ENCODE measurements around the gene CELA3A.
"Not testable (repeated sequence)": the region's sequence is repeated elsewhere in the genome, so short reads cannot be mapped to it uniquely, and the experiment has no call there.

Gene CELA3A, protein sequence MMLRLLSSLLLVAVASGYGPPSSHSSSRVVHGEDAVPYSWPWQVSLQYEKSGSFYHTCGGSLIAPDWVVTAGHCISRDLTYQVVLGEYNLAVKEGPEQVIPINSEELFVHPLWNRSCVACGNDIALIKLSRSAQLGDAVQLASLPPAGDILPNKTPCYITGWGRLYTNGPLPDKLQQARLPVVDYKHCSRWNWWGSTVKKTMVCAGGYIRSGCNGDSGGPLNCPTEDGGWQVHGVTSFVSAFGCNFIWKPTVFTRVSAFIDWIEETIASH

GRCh38 chr1:22001409-22001808 is at the start of gene CELA3A:
CELA3A (plus strand) TSS chr1:22001657; CDS start chr1:22001675, 18 bp downstream.
- DNase-seq: no peak

- DNase-seq: no peak
These were observed 48.5 kb upstream of the CELA3A start for GRCh38 chr1:21952786-21953520.

DNA sequence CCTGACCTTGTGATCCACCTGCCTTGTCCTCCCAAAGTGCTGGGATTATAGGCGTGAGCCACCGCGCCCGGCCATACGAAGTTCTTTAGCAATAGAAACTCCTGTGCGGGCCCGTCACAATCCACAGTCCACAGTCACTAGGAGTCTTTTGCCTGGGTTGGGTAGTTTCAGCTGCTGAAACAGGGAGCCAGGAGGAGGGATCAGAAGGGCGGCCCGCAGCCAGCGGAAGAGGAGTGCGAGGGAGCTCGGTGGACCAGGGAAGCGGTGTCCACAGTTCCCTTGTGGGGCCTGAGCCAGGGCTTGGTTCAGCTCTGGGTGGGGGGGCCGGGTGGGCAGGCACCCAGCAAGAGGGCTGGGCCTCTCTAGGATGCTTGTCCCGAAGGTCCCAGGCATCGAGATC is 46.4 kb upstream of the CELA3A start:
- DNase-seq: no peak

GRCh38 chr1:21955501-21956281 is 45.8 kb upstream of the CELA3A start:
- peak; percentile 24 for DNase-seq

GRCh38 chr1:21956720-21957552 is 44.5 kb upstream of the CELA3A start:
- DNase-seq: peak; percentile 74

GRCh38 chr1:21961337-21961736 is 40.1 kb upstream of the CELA3A start:
- no peak for DNase-seq

DNA sequence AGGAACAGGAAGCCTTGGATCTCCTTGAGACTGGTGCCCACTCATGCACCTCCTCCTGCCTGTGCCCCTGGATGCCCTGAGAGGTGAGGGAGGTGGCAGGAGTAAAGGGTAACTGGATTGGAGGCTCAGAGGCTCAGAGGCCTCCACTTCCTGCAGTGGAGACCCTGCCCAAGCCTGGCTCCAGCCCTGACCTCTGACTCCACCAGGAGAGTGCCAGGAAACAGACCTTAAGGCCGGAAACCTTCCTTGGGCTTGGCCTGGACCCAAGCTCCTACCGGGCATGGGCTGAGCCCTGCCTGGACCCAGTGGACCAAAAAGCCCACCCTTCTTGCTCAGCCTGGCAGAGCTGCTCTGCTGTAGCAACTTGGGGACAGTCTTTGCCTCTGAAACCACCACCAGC is 39.7 kb upstream of the CELA3A start:
- no peak for DNase-seq

GRCh38 chr1:21963477-21964217 is 37.8 kb upstream of the CELA3A start:
- peak; percentile 88 for DNase-seq

- no peak for DNase-seq
These were observed 35.0 kb upstream of the CELA3A start for GRCh38 chr1:21966247-21967000.

DNA sequence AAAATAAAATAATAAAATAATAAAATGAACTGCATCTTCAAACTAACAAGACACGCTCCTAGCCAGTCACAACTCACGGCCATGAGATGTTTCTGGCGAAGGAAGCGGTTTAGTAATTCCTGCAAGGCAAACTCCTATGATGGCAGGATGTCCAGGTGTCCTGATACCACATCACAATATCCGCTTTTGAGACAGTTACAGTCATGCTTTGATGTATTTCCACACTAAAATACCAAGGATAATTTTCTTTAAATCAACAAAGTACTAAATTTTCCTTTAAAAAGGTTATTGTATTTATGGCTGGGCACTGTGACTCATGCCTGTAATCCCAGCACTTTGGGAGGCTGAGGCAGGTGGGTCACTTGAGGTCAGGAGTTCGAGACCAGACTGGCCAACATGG is 34.2 kb upstream of the CELA3A start:
- DNase-seq: not testable (repeated sequence)

- not testable (repeated sequence) for DNase-seq
These were observed 32.4 kb upstream of the CELA3A start for GRCh38 chr1:21969066-21969465.

DNA sequence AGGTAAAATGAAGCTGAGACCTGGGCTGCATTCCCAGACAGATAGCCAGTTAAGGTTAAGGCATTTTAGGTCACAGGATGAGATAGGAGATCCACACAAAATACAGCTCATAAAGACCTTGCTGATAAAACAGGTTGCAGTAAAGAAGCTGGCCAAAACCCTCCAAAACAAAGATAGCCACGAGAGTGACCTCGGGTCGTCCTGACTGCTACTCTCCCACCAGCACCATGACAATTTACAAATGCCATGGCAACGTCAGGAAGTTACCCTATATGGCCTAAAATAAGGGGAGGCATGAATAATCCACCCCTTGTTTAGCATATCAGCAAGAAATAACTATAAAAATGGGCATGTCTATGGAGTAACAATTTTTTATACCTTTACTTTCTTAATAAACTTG is 30.9 kb upstream of the CELA3A start:
- not testable (repeated sequence) for DNase-seq

DNA sequence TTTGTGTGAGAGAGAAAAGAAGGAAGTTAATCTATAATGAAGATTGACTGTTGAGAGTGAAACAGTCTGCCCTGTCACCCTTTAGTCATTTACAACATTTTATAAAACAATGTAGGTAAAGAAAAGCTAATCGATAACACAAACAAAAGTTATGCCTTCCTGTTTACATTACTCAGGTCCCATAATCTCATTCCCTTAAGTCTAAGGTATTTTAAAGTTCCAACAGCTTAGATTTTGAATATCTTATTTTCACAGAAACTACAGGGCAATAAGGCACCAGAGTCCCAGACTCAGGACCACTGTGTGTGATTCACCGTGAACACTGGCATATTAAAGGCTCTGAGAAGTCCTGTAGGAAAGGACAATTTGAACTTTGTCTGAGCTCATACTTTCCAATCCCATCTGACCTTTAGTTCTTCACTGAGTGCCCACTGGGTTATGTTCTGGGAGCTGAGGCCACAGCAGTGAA is 28.4 kb upstream of the CELA3A start:
- DNase-seq: not testable (repeated sequence)

DNA sequence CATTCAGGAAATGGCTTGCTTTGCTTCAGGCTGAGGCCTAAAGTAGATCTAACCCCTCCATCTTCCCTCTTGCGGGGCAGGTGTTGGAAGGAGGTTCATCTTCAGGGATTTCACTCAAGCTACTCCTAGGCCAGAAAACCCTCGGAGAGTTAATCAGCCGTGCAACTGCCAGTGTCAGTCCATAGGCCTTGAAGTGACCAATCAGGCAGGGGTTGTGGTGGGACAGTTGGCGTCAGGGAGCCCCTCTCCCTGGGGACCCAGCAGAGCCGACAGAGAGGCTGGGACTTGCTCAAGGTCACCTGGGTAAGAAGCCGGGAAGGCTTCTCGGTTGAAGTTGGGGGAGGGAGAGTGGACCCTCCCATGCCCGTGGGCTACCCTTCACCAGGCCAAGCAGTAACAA is 27.5 kb upstream of the CELA3A start:
- not testable (repeated sequence) for DNase-seq

GRCh38 chr1:21974699-21975098 is 26.8 kb upstream of the CELA3A start:
- DNase-seq: not testable (repeated sequence)

GRCh38 chr1:21975296-21975695 is 26.2 kb upstream of the CELA3A start:
- not testable (repeated sequence) for DNase-seq

- DNase-seq: not testable (repeated sequence)
These were observed 24.7 kb upstream of the CELA3A start, which contains the start of gene CELA3B for GRCh38 chr1:21976703-21977239. CELA3B (plus strand) TSS chr1:21977022; CDS start chr1:21977040, 18 bp downstream.

GRCh38 chr1:21978209-21978608 is 23.2 kb upstream of the CELA3A start:
- not testable (repeated sequence) for DNase-seq

DNA sequence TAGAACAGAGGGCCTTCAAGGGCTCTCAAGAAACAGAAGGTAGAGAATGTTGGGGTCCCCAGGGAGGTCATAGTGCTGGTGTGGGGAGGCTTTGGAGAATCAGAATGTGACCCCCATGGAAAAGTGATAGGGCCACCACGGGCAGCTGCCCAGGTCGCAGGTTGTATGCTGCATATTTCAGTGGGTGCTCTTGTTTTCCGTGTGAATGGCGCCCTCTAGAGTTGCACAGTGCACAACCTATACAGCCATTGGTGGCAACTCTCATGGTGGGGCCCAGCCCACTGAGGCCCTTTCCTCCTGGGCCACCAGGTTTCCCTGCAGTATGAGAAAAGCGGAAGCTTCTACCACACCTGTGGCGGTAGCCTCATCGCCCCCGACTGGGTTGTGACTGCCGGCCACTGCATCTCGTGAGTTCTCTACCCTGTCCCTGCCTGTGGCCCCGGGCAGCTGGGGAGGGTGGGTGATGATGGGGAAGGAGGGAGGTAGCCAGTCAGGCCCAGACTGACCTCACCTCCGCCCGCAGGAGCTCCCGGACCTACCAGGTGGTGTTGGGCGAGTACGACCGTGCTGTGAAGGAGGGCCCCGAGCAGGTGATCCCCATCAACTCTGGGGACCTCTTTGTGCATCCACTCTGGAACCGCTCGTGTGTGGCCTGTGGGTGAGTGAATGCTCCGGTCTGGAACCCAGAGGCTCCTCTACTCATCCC is 20.8 kb upstream of the CELA3A start:
- DNase-seq: not testable (repeated sequence)

- not testable (repeated sequence) for DNase-seq
These were observed 20.2 kb upstream of the CELA3A start for GRCh38 chr1:21981253-21981652.
